Activated CD4-positive, alpha-beta memory T cell treated with anti-CD3 and anti-CD28 coated beads for 36 hours (primary cell): Measurements from ENCODE around the gene ACSL4. TPM values are rescaled to one million over a fixed set of nuclear protein-coding genes. Genes with fewer than 3 reads are reported as not detected.

Source experiments
- CTCF ChIA-PET: fragments of 350-600 bp; sonication (Branson Sonifier 250); formaldehyde crosslinking; loops from one replicate; lab custom pipeline; 2021; ENCODE audit warnings: antibody characterized with exemption, inconsistent platforms; lab: Charles Lee
- POLR2A ChIA-PET: fragments of 350-600 bp; sonication (Branson Sonifier 250); formaldehyde crosslinking; loops from one replicate; lab custom pipeline; 2021; ENCODE audit warnings: antibody characterized with exemption; lab: Charles Lee
- DNase-seq: peaks from one replicate; pipeline ENCODE4 v3.0.0-alpha.2; 2020
- H3K27ac Mint-ChIP-seq: one replicate; pipeline ENCODE4 v1.8.0; 2021; ENCODE audit warnings: mixed read lengths
- H3K27me3 Mint-ChIP-seq: one replicate; pipeline ENCODE4 v1.8.0; 2021; ENCODE audit warnings: mixed read lengths
- H3K36me3 Mint-ChIP-seq: one replicate; pipeline ENCODE4 v1.8.0; 2021; ENCODE audit warnings: mixed read lengths
- H3K4me1 Mint-ChIP-seq: one replicate; pipeline ENCODE4 v1.8.0; 2021; ENCODE audit warnings: low read depth, mixed read lengths
- H3K4me3 Mint-ChIP-seq: one replicate; pipeline ENCODE4 v1.8.0; 2021; ENCODE audit warnings: mild to moderate bottlenecking, mixed read lengths
- H3K9me3 Mint-ChIP-seq: one replicate; pipeline ENCODE4 v1.8.0; 2021; ENCODE audit warnings: mixed read lengths
- intact Hi-C: fragments of 100-400 bp; cut with micrococcal nuclease; formaldehyde crosslinking; loops from one replicate; pipeline ENCODE4 v1.15.1; 2023
- total RNA-seq, 2 experiments: library from RNA; stranded (reverse); gene quantifications; one replicate each; pipeline ENCODE4 v1.2.3, GENCODE V29; 2021

The ACSL4 gene
- total RNA-seq, 2 experiments from 2014 or later: 63.2 to 63.3 TPM

DNA sequence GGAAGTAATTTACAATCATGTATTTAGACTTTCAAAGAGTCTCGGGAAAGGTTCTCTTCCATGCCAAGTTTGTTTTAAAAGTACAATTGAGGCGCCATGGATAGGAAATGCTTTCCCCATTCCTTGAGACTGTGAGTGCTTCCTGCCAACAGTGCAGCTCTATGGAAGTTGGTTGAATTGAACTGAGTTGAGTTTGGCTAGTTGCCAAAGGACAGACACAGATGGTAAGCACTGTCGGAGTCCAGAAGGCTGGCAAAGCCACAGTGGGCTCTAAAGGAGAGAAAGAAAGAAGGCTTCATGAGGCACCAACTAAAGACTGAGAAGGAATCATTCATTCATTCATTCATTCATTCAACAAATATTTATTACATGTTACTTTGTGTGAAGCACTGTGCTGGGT is 103.7 kb downstream of the ACSL4 start:
- ChIA-PET CTCF (no interaction called here), POLR2A (no interaction called here)
- Mint-ChIP-seq H3K9me3 (no peaks in the 10 kb centered on the region), H3K4me3 (no peak overlapping the region), H3K27me3 (no peaks in the 10 kb centered on the region), H3K36me3 (peaks cover 4% of the 10 kb centered on the region), H3K4me1 (no peaks in the 10 kb centered on the region), H3K27ac (no peak overlapping the region)
- no peak for DNase-seq
- intact Hi-C loops: no loop called here

DNA sequence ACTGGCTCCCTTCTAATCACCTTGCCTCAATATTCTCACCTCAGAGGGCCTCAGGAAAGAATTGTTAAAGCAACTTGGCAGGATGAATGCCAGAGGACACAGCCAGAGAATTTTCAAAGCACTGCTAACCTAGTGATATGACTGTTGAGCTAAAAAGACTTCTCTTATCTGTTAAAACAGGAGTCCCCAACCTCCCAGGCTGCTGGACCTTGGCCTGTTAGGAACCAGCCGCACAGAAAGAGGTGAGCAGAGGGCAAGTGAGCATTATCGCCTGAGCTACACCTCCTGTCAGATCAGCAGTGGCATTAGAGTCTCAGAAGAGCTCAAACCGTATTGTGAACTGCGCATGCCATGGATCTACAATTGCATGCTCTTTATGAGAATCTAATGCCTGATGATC is 106.4 kb downstream of the ACSL4 start:
- H3K9me3 Mint-ChIP-seq: no peaks in the 10 kb centered on the region
- H3K36me3 Mint-ChIP-seq: peaks cover 4% of the 10 kb centered on the region
- no peak for DNase-seq
- ChIA-PET CTCF (interaction anchor here (0.9 to 1.6 kb wide), 2 partner anchors 9 to 141 kb away, joined by 3 to 6 read pairs; no protein-coding TSS in a partner anchor), POLR2A (no interaction called here)
- H3K4me3 Mint-ChIP-seq: no peak overlapping the region
- no peaks in the 10 kb centered on the region for H3K4me1 Mint-ChIP-seq
- H3K27me3 Mint-ChIP-seq: no peaks in the 10 kb centered on the region
- intact Hi-C loops: no loop called here
- no peak overlapping the region for H3K27ac Mint-ChIP-seq

DNA sequence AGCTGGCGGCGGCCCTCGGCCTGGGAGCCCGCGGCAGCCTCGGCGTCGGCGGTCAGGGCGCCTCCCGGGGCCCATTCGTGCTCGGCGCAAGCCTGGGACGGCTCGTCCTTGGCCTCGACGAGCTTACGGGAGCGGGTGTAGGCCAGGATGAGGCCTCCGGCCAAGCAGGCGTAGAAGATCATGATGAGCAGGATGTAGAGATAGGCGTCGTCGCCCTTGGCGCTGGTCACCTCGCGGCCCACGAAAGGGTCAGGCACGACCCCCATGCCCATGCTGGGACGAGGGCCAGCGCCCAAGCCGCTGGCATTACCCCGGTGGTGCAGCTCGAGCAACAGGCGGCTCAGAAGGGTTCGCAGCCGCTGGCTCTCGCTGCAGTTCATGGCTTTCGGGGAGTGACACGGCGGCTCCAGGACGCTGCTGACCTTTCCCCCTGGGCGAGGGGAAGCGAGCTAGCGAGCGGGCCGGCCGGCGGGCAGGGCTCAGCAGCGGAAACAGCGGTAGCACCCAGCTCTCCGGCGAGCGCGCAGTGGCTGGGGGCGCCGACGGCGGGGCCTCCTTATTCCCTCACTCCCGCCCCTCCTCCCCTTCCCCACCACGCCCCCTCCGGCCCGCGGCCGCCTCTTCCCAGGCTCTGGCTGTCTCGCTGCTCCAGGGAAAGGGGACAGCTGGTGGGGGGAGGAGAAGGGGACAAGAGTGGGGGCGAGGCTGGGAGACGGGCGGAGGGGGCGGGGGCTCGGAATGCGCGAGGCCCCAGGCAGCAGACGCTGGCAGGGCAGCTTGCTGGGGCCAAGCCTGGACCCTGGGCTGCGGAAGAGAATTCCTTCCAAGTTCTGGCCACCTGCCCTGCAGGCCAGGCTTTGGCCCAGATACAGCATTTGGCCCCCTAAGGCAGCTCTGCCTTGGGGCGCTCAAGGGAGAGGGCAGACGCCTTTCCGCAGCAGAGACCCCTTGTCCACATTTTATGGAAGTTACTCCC is 108.1 kb downstream of the ACSL4 start, which contains the start of gene KCNE5:
TSS of gene KCNE5 (minus strand) at position 532 of the 976 bp plus-strand sequence. CDS start at position 380, 152 bp downstream.
- CTCF ChIA-PET: no interaction called here

DNA sequence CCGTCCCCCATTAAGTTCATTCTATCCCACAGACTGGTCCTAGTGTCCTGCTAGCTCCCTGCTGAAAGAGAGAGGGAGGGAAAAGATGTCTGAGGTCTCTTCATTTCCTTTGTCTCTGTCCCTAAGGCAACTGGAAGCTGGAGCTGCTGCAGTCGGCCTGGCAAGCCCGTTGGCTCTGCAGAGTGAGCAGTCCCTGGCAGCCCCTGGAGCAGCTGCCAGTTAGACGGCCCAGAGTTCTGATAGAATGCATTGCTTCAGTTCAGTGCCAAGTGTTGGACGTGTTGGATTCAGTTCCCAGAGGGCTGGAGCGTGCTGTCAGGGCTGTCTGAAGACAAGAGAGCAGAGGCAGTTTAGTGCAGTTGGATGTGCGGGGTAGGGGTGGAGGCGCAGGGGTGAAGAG is 109.1 kb downstream of the ACSL4 start:
- H3K9me3 Mint-ChIP-seq: no peaks in the 10 kb centered on the region
- no peak overlapping the region for H3K4me3 Mint-ChIP-seq
- H3K36me3 Mint-ChIP-seq: peaks cover 2% of the 10 kb centered on the region
- H3K27ac Mint-ChIP-seq: no peak overlapping the region
- ChIA-PET POLR2A (no interaction called here), CTCF (no interaction called here)
- H3K27me3 Mint-ChIP-seq: no peaks in the 10 kb centered on the region
- no peaks in the 10 kb centered on the region for H3K4me1 Mint-ChIP-seq
- DNase-seq: no peak
- intact Hi-C loops: no loop called here

More for the DNA sequence above, 108.1 kb downstream of the ACSL4 start, which contains the start of gene KCNE5:
- no peaks in the 10 kb centered on the region for H3K27me3 Mint-ChIP-seq
- no peak within 1 kb of the TSS for H3K4me3 Mint-ChIP-seq
- H3K27ac Mint-ChIP-seq: no peak within 1 kb of the TSS
- H3K36me3 Mint-ChIP-seq: peaks cover 2% of the 10 kb centered on the region
- POLR2A ChIA-PET: no interaction called here
- intact Hi-C loops: no loop called here
- H3K4me1 Mint-ChIP-seq: no peaks in the 10 kb centered on the region
- no peaks in the 10 kb centered on the region for H3K9me3 Mint-ChIP-seq
- DNase-seq: no peak

DNA sequence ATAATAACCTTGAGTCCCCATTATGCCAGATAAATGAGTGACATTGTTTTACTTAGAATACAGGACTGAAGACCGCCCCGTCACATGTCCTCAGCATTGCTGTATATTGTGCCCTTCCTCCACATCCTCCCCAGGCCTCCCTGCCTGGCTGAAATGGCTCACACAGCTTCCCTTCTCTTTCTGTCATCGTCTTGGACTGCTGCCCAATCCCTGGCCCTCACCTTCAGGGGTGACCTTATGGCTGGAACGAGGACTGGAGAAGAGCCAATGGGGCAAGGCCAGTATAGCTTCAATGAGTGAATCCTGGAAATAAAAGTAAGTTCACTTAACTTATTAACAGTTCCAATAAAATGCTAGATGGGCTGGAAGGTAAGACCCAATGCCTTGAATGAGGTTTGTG is 110.8 kb downstream of the ACSL4 start:
- no peaks in the 10 kb centered on the region for H3K27me3 Mint-ChIP-seq
- H3K4me3 Mint-ChIP-seq: no peak overlapping the region
- no peak overlapping the region for H3K27ac Mint-ChIP-seq
- ChIA-PET POLR2A (no interaction called here), CTCF (interaction anchor here (0.9 kb wide), 1 partner anchor 137 kb away, joined by 3 read pairs; no protein-coding TSS in a partner anchor)
- H3K36me3 Mint-ChIP-seq: no peaks in the 10 kb centered on the region
- DNase-seq: no peak
- no peaks in the 10 kb centered on the region for H3K9me3 Mint-ChIP-seq
- intact Hi-C loops: no loop called here
- H3K4me1 Mint-ChIP-seq: no peaks in the 10 kb centered on the region

DNA sequence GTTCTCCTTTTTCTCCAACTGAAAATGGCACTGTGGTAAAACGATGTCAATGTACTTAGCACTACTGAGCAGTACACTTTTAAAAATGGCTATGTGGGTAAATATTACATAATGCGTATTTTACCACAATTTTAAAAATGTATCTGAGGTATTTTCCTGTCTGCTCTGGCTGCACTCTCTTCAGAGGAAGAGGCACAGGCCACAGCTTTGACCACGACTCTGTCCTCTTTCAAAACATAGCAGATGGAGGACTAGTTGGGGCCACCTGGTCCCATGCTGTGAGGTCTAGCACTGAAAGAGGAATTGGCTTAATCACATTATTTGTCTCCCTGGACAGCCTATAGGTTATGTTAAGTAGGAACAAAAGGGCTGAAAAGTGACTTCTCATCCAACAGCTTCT is 113.3 kb downstream of the ACSL4 start:
- Mint-ChIP-seq H3K27me3 (no peaks in the 10 kb centered on the region), H3K36me3 (no peaks in the 10 kb centered on the region), H3K9me3 (no peaks in the 10 kb centered on the region), H3K4me1 (no peaks in the 10 kb centered on the region), H3K27ac (no peak overlapping the region), H3K4me3 (no peak overlapping the region)
- CTCF ChIA-PET: interaction anchor here (1.1 to 1.2 kb wide), 2 partner anchors 15 to 237 kb away, joined by 3 read pairs; no protein-coding TSS in a partner anchor
- POLR2A ChIA-PET: no interaction called here
- intact Hi-C loops: no loop called here
- DNase-seq: no peak

DNA sequence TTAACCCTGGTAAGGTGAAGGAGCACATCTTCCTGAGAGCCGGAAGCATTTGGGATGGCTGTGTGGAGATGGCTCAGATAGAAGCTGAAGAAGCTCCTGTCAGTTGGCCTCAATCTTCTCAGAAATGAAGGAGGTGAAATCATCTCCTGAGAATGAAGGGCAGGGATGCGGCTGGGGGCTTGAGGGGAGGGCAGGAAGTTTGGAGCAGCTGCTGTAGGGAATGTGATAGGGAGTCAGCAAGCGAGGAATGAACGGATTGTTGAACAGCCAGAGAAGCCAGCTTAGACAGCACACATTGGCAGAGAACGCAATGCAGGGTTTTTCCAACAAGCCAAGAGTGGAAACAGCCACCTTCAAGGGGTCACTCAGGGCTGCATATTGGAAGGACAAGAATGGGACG is 118.1 kb downstream of the ACSL4 start:
- intact Hi-C loops: no loop called here
- Mint-ChIP-seq H3K4me3 (no peak overlapping the region), H3K27ac (no peak overlapping the region), H3K4me1 (no peaks in the 10 kb centered on the region), H3K36me3 (no peaks in the 10 kb centered on the region), H3K9me3 (no peaks in the 10 kb centered on the region), H3K27me3 (no peaks in the 10 kb centered on the region)
- CTCF ChIA-PET: no interaction called here
- POLR2A ChIA-PET: no interaction called here
- no peak for DNase-seq

DNA sequence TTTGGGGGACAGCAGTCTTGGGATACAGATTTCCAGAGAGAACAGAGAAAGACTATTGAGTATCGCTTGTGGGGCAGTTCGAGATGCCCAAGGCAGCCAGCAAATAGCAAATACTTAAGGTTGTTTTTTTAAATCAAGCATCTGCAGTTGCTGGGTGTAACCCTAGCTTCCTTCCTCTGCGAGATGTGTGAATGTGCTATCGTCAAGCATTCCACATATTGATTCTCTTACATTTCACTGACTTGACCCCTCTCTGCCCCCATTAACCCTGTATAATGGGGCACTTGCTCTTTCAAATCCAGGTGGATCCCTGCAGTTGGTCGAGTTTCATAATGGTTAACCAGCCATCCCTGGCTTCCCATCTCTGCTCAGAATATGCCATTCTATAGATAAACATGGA is 131.6 kb downstream of the ACSL4 start:
- POLR2A ChIA-PET: no interaction called here
- Mint-ChIP-seq H3K27me3 (peaks cover 20% of the 10 kb centered on the region), H3K4me3 (no peak overlapping the region), H3K9me3 (peaks cover 5% of the 10 kb centered on the region), H3K36me3 (no peaks in the 10 kb centered on the region), H3K4me1 (peaks cover 3% of the 10 kb centered on the region), H3K27ac (no peak overlapping the region)
- no peak for DNase-seq
- CTCF ChIA-PET: no interaction called here
- intact Hi-C loops: no loop called here

DNA sequence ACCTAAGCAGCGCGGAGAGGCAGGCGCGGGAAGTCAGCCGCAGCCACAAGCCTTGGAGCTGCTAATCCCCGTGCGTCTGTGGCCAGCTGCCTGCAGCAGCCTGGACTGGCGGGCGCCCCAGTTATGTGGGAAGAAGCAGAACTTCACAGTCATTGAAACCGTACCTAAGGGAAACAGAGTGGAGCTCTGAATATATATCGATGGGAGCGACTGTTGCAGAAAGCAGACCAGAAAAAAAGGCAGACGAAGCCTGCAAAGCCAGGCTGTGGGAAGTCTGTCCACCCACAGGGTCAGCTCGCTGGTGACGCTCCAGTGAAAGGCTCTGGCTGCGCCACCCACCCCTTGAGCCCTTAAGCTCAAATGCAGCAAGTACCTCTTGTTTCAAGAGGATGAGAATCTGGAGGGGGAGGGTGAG is 132.8 kb downstream of the ACSL4 start:
- no peak for DNase-seq
- Mint-ChIP-seq H3K4me1 (peaks cover 3% of the 10 kb centered on the region), H3K27ac (no peak overlapping the region), H3K4me3 (no peak overlapping the region), H3K27me3 (peaks cover 20% of the 10 kb centered on the region), H3K9me3 (no peaks in the 10 kb centered on the region), H3K36me3 (no peaks in the 10 kb centered on the region)
- intact Hi-C loops: no loop called here
- ChIA-PET CTCF (no interaction called here), POLR2A (no interaction called here)

DNA sequence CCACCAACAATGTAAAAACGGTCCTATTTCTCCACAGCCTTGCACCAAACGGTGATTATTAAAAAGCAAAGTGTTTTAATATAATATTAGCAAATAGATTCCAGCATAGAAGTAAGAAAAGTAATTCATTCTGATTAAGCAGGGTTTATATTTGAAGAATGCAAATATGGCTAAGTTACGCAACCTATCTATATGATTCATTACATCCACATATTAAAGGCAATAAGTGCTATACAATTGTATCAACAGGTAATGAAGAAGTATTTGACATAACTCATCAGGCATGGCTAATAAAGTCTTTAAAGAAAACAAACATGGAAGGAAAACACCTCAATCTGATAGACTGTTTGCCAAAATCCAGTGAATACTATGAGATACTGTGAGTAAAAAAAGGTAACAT is 137.0 kb downstream of the ACSL4 start:
- POLR2A ChIA-PET: no interaction called here
- no peaks in the 10 kb centered on the region for H3K9me3 Mint-ChIP-seq
- H3K27me3 Mint-ChIP-seq: peaks cover 9% of the 10 kb centered on the region

More for the DNA sequence above, 137.0 kb downstream of the ACSL4 start:
- Mint-ChIP-seq H3K36me3 (no peaks in the 10 kb centered on the region), H3K27ac (no peak overlapping the region), H3K4me1 (peaks cover 3% of the 10 kb centered on the region), H3K4me3 (no peak overlapping the region)
- no peak for DNase-seq
- CTCF ChIA-PET: interaction anchor here (0.7 kb wide), 1 partner anchor 561 kb away, joined by 3 read pairs; no protein-coding TSS in a partner anchor
- intact Hi-C loops: no loop called here
